ENCODE measurements around the gene ATG14. TPM values are rescaled to one million over a fixed set of nuclear protein-coding genes. Genes with fewer than 3 reads are reported as not detected.

The ATG14 gene
- total and polyA plus RNA-seq, 2 donors (not counting 1 experiment from before 2014, with no cell fraction given): 7.2 to 15.5 TPM

- Histone ChIP-seq H3K27me3 (replicated peaks in 1 of 4; ENCODE audit: control extremely low read depth in 1 of 4, control insufficient read depth in 3 of 4, insufficient read depth in 4 of 4, low read length in 3 of 4) (no peaks in the 10 kb centered on the region), H3K36me3 (replicated peaks in 1 of 2; ENCODE audit: control extremely low read depth in 1 of 2, control insufficient read depth in 1 of 2, extremely low read depth in 1 of 2, insufficient read depth in 2 of 2, low read length in 1 of 2) (no peaks in the 10 kb centered on the region), H2AFZ (ENCODE audit: insufficient read depth, low read depth, low read length, poor library complexity, severe bottlenecking) (no peak overlapping the region), H3K9me3 (ENCODE audit: control extremely low read depth in 1 of 3, control insufficient read depth in 2 of 3, insufficient read depth in 1 of 3, low read length in 2 of 3) (no peaks in the 10 kb centered on the region), H3K9ac (ENCODE audit: low read length) (no peak overlapping the region), H3K4me1 (ENCODE audit: control insufficient read depth in 2 of 2, insufficient read depth in 2 of 2, low read length in 2 of 2) (no peaks in the 10 kb centered on the region), H3K79me2 (ENCODE audit: control insufficient read depth, insufficient read depth, low read length) (no peaks in the 10 kb centered on the region), H4K20me1 (ENCODE audit: control insufficient read depth, insufficient read depth, low read length, poor library complexity, severe bottlenecking) (no peaks in the 10 kb centered on the region), H3K4me2 (replicated peaks; ENCODE audit: low read depth, low read length, poor library complexity, severe bottlenecking) (no peak overlapping the region), H3K4me3 (ENCODE audit: control extremely low read depth in 1 of 5, extremely low read depth in 1 of 5, insufficient read depth in 1 of 5, low read depth in 2 of 5, low read length in 4 of 5) (no peak overlapping the region), H3K27ac (ENCODE audit: low read length in 2 of 2) (no peak overlapping the region)
- Mint-ChIP-seq H3K9me3 (ENCODE audit: insufficient read depth) (no peaks in the 10 kb centered on the region), H3K27me3 (no peaks in the 10 kb centered on the region), H3K27ac (no peak overlapping the region), H3K4me1 (no peaks in the 10 kb centered on the region), H3K4me3 (no peak overlapping the region)
- CTCF ChIA-PET: interaction anchor here (0.6 to 8.0 kb wide), 22 partner anchors 8 to 1871 kb away, joined by 3 to 126 read pairs (median 4); no protein-coding TSS in a partner anchor
- intact Hi-C loops (cut with micrococcal nuclease): loop anchor here (5.0 kb wide), 1 partner anchor 1870 kb away; no protein-coding TSS in a partner anchor
- DNase-seq: no peak
- POLR2A ChIA-PET: no interaction called here
- no peak for ATAC-seq (ENCODE audit: low read depth)
- no peak for TF ChIP-seq EZH2 (IDR thresholded peaks at IDR 0.05; ENCODE audit: borderline replicate concordance, insufficient read depth, low read depth, low read length, poor library complexity, severe bottlenecking)
- TF ChIP-seq CTCF (IDR thresholded peaks at IDR 0.05): no peak
- WGBS (ENCODE audit: insufficient coverage): no CpG with 5 or more reads among the region's 2 CpGs
Observed at GRCh38 chr14:55446833-55447232, 35.2 kb upstream of the ATG14 start.

GRCh38 chr14:55446127-55446736 is 34.6 kb upstream of the ATG14 start:
- H3K4me2 ChIP-seq (replicated peaks; ENCODE audit: low read depth, low read length, poor library complexity, severe bottlenecking): no peak overlapping the region
- peak; percentile 69 for DNase-seq
- POLR2A ChIA-PET: no interaction called here

More at GRCh38 chr14:55446127-55446736, 34.6 kb upstream of the ATG14 start:
- Histone ChIP-seq H3K9ac (ENCODE audit: low read length) (no peak overlapping the region), H3K27me3 (replicated peaks in 1 of 4; ENCODE audit: control extremely low read depth in 1 of 4, control insufficient read depth in 3 of 4, insufficient read depth in 4 of 4, low read length in 3 of 4) (no peaks in the 10 kb centered on the region), H2AFZ (ENCODE audit: insufficient read depth, low read depth, low read length, poor library complexity, severe bottlenecking) (no peak overlapping the region), H3K36me3 (replicated peaks in 1 of 2; ENCODE audit: control extremely low read depth in 1 of 2, control insufficient read depth in 1 of 2, extremely low read depth in 1 of 2, insufficient read depth in 2 of 2, low read length in 1 of 2) (no peaks in the 10 kb centered on the region), H3K4me3 (ENCODE audit: control extremely low read depth in 1 of 5, extremely low read depth in 1 of 5, insufficient read depth in 1 of 5, low read depth in 2 of 5, low read length in 4 of 5) (no peak overlapping the region), H3K9me3 (ENCODE audit: control extremely low read depth in 1 of 3, control insufficient read depth in 2 of 3, insufficient read depth in 1 of 3, low read length in 2 of 3) (no peaks in the 10 kb centered on the region), H3K27ac (ENCODE audit: low read length in 2 of 2) (no peak overlapping the region), H4K20me1 (ENCODE audit: control insufficient read depth, insufficient read depth, low read length, poor library complexity, severe bottlenecking) (no peaks in the 10 kb centered on the region), H3K4me1 (ENCODE audit: control insufficient read depth in 2 of 2, insufficient read depth in 2 of 2, low read length in 2 of 2) (no peaks in the 10 kb centered on the region), H3K79me2 (ENCODE audit: control insufficient read depth, insufficient read depth, low read length) (no peaks in the 10 kb centered on the region)
- no peak overlapping the region for H3K4me3 Mint-ChIP-seq
- H3K9me3 Mint-ChIP-seq (ENCODE audit: insufficient read depth): no peaks in the 10 kb centered on the region
- no peaks in the 10 kb centered on the region for H3K27me3 Mint-ChIP-seq
- CTCF ChIA-PET: interaction anchor here (0.5 to 8.0 kb wide), 20 partner anchors 8 to 1871 kb away, joined by 3 to 126 read pairs (median 4); no protein-coding TSS in a partner anchor
- no peak overlapping the region for H3K27ac Mint-ChIP-seq
- ATAC-seq (ENCODE audit: low read depth): no peak
- intact Hi-C loops (cut with micrococcal nuclease): loop anchor here (5.0 kb wide), 1 partner anchor 1871 kb away; no protein-coding TSS in a partner anchor
- H3K4me1 Mint-ChIP-seq: no peaks in the 10 kb centered on the region
- TF ChIP-seq CTCF (IDR thresholded peaks at IDR 0.05) (peak; percentile 82), EZH2 (IDR thresholded peaks at IDR 0.05; ENCODE audit: borderline replicate concordance, insufficient read depth, low read depth, low read length, poor library complexity, severe bottlenecking) (no peak)
- WGBS (ENCODE audit: insufficient coverage): 0% methylated on average over 1 of the region's 5 CpGs
